Lower leg skin (tissue), 3 donors: ENCODE measurements around the gene VSIG10L.

Source experiments
- CTCF ChIP-seq, 3 donors: fragments of 450-650 bp; IDR thresholded peaks; one replicate each; pipeline ENCODE4 v1.5.1; 2016; ENCODE audit warnings: antibody characterized with exemption in 3 of 3, mild to moderate bottlenecking in 3 of 3, moderate library complexity in 2 of 3
- POLR2A ChIP-seq, 2 donors: fragments of 450-650 bp; IDR thresholded peaks; one replicate each; pipeline ENCODE4 v1.6.1; 2016 to 2017; ENCODE audit warnings: antibody characterized with exemption in 2 of 2, mild to moderate bottlenecking in 1 of 2, moderate library complexity in 1 of 2

GRCh38 chr19:51295382-51296126 lies 46.4 kb downstream of the VSIG10L start:
- TF ChIP-seq CTCF (IDR thresholded peaks at IDR 0.05) (no peak), POLR2A (IDR thresholded peaks at IDR 0.05) (no peak)
